Tongue (tissue), 2 donors: ENCODE results near the gene SCYGR5. TPM values are rescaled to one million over a fixed set of nuclear protein-coding genes. Genes with fewer than 3 reads are reported as not detected.
"Not testable (repeated sequence)": the region's sequence is repeated elsewhere in the genome, so short reads cannot be mapped to it uniquely, and the experiment has no call there.

Source experiments
- DNase-seq: peaks from one replicate; pipeline ENCODE4 v3.0.0-alpha.2; 2015
- total RNA-seq: library from RNA; depleted of rRNA; stranded (reverse); fragments of >200 nt; gene quantifications from one replicate; pipeline ENCODE4 v1.2.3, GENCODE V29; 2014

Gene SCYGR5
- total RNA-seq, result not detected

DNA sequence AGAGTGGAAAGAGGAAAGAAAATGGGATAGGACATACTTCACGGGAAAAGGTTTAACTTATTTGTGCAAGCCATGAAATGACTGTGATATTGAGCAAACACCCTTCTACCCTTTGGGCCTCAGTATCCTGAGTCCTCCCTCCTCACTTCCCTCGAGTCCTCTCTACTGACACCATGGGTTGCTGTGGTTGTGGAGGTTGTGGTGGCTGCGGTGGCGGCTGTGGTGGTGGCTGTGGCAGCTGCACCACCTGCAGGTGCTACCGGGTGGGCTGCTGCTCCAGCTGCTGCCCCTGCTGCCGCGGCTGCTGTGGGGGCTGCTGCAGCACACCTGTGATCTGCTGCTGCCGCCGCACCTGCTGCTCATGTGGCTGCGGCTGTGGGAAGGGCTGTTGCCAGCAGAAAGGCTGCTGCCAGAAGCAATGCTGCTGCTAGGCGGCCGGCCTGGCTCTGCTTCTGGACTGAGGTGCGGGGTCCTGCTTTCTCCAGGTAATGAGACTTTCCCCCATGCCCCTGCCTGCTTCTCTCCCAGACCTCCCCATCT, at the start of gene SCYGR5:
SCYGR5 (plus strand) TSS at position 174 of the 540 bp plus-strand sequence; CDS start at position 174, 0 bp downstream.
- DNase-seq, result not testable (repeated sequence)

- peak; percentile 27 for DNase-seq
Measured at GRCh38 chr2:227617316-227618230, 49.0 kb upstream of the SCYGR5 start, which contains the start of gene SCYGR4. SCYGR4 (plus strand) TSS chr2:227617498; CDS start chr2:227617498, 0 bp downstream.

DNA sequence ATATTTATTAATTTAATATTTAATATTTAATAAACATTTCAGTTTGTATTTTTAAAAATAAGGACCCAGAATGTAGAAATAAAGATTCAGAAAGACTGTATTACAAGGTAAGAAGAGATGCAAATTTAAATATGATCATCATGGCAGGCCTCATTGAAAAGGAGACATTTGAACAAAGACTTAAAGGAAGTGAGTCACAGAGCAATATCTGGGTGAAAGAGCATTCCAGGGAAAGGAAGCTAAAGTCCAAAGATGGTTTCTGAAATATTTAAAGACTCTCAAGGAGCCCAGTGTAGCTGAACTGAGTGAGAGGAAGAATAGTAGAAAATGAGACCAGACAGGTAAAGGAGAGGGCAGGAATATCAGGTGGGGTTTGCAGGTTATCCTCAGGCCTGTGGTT, 43.4 kb upstream of the SCYGR5 start:
- DNase-seq, result no peak

DNA sequence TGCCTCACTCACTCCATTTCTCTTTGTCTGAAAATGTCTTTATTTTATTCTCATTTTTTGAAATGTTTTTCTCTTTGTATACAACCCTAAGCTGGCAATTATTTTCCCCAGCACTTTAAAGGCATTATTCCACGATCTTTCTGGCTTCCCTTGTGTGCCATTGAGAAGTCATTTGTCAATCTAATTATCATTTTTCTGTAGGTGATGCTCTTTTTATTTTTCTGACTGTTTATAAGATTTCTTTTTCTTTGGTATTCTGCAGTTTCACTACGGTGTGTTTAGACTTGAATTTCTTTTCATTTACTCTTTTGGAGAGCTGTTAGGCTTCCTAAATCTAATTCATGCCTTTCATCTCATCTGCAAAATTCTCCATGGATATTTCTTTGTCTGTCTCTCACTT, 41.2 kb upstream of the SCYGR5 start:
- no peak for DNase-seq

DNA sequence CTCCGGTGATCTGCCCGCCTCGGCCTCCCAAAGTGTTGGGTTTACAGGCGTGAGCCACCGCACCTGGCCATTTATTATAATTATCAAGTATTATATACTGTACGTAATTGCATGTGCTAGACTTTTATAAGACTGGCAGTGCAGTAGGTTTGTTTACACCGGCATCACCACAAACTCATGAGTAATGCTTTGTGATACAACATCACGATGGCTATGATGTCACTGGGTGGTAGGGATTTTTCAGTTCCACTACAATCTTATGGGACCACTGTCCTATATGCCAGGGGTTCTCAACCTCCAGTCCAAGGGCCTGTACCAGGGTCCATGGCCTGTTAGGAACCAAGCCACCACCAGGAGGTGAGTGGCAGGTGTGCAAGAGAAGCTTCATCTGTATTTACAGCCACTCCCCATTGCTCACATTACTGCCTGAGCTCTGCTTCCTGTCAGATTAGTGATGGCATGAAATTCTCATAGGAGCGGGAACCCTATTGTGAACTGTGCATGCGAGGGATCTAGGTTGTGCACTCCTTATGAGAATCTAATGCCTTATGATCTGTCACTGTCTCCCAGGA, 39.9 kb upstream of the SCYGR5 start:
- DNase-seq, result no peak

- no peak for DNase-seq
Measured at GRCh38 chr2:227627769-227628168, 38.8 kb upstream of the SCYGR5 start.

GRCh38 chr2:227629435-227629834, 37.2 kb upstream of the SCYGR5 start:
- DNase-seq, result no peak

- no peak for DNase-seq
Measured at GRCh38 chr2:227630322-227630721, 36.3 kb upstream of the SCYGR5 start.

GRCh38 chr2:227632827-227633226, 33.8 kb upstream of the SCYGR5 start:
- DNase-seq, result no peak

DNA sequence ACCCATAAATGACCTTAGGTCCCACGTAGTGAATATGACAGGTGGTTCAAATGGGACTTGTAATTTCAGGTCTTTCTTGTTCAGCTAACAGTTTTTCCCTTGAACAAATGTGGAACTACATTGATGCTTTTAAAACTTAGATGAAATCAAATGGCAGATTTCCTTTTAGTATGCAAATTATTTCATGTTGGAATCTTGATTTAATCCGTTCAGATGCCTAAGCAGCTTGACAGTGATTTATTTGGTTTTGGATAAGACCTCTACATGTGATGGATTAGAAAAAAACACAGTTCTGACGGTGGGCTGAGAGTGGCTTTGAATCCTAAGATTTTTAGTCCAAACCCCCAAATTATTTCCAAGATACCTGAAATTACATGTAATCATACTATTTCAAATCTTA, 32.4 kb upstream of the SCYGR5 start:
- no peak for DNase-seq

- DNase-seq, result no peak
Measured at GRCh38 chr2:227642656-227643055, 23.9 kb upstream of the SCYGR5 start.

- DNase-seq, result no peak
Measured at GRCh38 chr2:227643990-227644551, 22.5 kb upstream of the SCYGR5 start.

- no peak for DNase-seq
Measured at GRCh38 chr2:227653419-227653818, 13.2 kb upstream of the SCYGR5 start.

DNA sequence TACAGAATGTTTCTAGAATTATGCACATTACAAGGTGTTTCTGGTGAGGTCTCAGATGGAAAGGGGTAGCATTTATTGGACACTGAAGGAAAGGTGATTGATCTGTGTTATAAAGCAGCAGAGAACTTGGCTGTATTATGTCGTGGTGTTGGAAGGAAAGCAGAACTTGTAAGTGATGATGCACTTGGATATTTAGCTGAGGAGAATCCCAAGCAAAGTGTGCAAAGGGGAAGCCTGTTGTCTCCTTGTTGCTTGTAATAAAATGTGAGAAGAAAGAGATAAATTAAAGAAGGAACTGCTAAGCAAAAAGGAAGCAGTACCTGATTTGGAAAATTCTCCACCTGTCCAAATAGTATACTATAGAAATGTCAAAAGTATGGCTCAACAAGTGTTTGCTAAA, 12.2 kb upstream of the SCYGR5 start:
- no peak for DNase-seq

DNA sequence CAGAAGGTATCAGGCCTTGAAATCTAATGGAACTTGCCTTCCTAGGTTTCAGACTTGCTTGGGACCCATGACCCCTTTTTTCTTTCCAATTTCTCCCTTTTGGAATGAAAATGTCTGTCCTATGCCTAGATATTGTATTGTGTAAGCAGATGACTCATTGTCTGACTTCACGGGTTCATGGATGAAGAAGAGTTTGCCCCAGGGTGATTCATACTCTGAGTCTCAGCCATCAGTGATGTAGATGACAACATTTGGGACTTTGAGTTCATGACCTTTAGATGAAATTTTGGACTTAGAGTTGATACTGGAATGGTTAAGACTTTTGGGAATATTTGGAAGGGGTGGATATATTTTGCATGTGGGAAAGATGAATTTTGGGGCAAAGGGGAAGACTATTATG, 11.2 kb upstream of the SCYGR5 start:
- no peak for DNase-seq

DNA sequence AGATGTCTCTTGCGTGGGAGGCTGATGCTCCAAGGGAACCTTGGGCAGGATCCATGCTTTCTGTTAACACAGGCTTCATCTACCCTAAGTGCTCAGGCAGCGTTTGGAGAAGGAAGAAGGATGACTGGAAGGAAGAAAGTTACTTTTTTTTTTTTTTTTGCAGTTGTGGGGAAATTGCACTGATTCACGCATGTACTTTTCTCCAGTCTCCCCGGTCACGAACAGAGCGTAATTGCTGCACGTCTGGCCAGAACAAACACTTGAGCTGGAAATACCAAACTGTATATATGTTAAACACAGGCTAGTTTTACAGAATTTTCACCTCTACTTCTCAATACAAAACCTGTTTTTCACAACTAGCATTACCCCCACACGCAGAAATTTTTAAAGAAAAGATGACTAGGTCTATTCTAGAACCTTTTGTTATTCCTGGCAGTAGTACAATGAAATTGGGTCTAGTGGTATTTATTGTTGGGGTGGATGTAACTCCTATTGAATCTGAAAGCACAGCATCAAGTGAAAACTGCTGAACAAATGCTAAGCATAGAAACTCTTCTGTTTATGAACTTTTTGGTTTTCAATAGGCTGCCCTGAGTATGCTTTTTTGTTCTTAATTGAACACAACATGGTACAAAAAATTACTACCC, 9.3 kb upstream of the SCYGR5 start:
- no peak for DNase-seq

DNA sequence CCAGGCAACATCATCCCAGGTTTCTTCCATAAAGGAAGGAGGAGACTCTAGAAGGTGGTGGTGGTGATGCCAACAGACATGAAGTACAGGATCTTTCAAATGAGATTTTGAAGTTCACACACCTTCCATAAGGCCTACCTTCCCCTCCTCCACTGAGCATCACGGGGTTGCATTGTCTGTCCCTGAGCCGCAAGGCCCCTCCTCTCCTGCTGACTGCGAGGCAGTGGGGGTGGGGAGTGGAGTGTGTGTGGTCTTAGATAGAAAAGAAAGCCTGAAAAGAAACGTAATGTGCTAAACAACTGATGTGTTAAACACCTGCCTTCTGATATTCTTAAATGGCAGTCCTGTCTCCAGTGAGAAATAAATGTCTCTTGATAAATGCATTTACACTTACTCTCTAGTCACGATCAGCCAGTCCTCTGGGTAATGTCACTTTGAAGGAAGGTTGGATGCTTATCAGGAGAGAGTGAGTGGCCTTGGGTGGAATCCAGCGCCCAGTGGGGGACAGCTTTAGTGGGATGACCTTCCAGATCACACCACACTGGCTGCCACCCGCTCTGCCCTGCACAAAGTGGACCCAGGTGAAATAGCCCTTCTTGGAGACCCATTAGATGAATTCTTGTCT, 5.5 kb upstream of the SCYGR5 start:
- no peak for DNase-seq

GRCh38 chr2:227661827-227662226, 4.8 kb upstream of the SCYGR5 start:
- no peak for DNase-seq

- no peak for DNase-seq
Measured at GRCh38 chr2:227665189-227665940, 1.2 kb upstream of the SCYGR5 start.

GRCh38 chr2:227671170-227671905, 4.7 kb downstream of the SCYGR5 start:
- DNase-seq, result no peak

DNA sequence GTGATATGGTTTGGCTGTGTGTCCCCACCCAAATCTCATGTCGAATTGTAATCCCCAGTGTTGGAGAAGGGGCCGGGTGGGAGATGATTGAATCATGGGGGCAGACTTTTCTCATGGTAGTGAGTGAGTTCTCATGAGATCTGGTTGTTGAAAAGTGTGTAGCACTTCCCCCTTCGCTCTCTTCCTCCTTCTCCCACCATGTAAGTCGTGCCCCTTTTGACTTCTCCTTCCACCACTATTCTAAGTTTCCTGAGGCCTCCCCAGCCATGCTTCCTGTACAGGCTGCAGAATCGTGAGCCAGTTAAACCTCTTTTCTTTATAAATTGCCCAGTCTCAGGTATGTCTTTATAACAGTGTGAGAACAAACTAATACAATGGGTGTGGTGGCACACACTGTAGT, 7.0 kb downstream of the SCYGR5 start:
- not testable (repeated sequence) for DNase-seq
